Esophagus (tissue), 2 donors: Measurements from ENCODE around the gene CISH. TPM values are rescaled to one million over a fixed set of nuclear protein-coding genes. Genes with fewer than 3 reads are reported as not detected.

Source experiments
- H3K27ac ChIP-seq, 2 donors: one replicate each; pipeline ENCODE4 v1.5.1; 2013; ENCODE audit warnings: low read depth in 2 of 2, mild to moderate bottlenecking in 2 of 2, inconsistent platforms in 1 of 2, low read length in 1 of 2, moderate library complexity in 1 of 2
- H3K27me3 ChIP-seq, 2 donors: one replicate each; pipeline ENCODE4 v1.6.1; 2013; ENCODE audit warnings: low read length in 2 of 2, control low read depth in 1 of 2, mild to moderate bottlenecking in 1 of 2; ENCODE audit not compliant: insufficient read depth in 2 of 2, control insufficient read depth in 1 of 2
- H3K36me3 ChIP-seq, 2 donors: one replicate each; pipeline ENCODE4 v1.6.1; 2013; ENCODE audit warnings: low read length in 1 of 2; ENCODE audit not compliant: control insufficient read depth in 2 of 2, insufficient read depth in 2 of 2
- H3K4me1 ChIP-seq, 2 donors: one replicate each; pipeline ENCODE4 v1.6.1; 2013; ENCODE audit warnings: low read length in 1 of 2; ENCODE audit not compliant: control insufficient read depth in 2 of 2, insufficient read depth in 2 of 2
- H3K4me3 ChIP-seq, 2 donors: one replicate each; pipeline ENCODE4 v1.5.1; 2013; ENCODE audit warnings: low read length in 2 of 2, mild to moderate bottlenecking in 2 of 2, low read depth in 1 of 2, moderate library complexity in 1 of 2
- H3K9me3 ChIP-seq, 2 donors: one replicate each; pipeline ENCODE4 v1.6.1; 2013; ENCODE audit warnings: mild to moderate bottlenecking in 2 of 2, low read depth in 1 of 2, low read length in 1 of 2, moderate library complexity in 1 of 2; ENCODE audit not compliant: control insufficient read depth in 2 of 2, insufficient read depth in 1 of 2
- WGBS, 2 donors: extraction: QIAGEN DNeasy Blood & Tissue Kit; methylation state at CpG; one replicate each; pipeline ENCODE4 v1.1.7; 2013; 5-methylcytosine and 5-hydroxymethylcytosine counted together
- polyA plus RNA-seq, 2 donors: library from polyadenylated mRNA; stranded (reverse); fragments of 200-250 nt; gene quantifications; one replicate each; pipeline ENCODE4 v1.2.3, GENCODE V29; 2013
- donor health status: healthy with polysubstance abuse.
- donor health status: Bipolar disorder and iron deficiency.

Gene CISH
- polyA plus RNA-seq, 2 donors: 5.5 to 7.0 TPM

GRCh38 chr3:50582083-50582482 is 29.5 kb downstream of the CISH start:
- WGBS, 2 donors: 74% methylated on average over 9 of the region's 9 CpGs
- H3K36me3 ChIP-seq: peaks cover 8 to 33% of the 10 kb centered on the region in 2 donors
- no peak overlapping the region for H3K27ac ChIP-seq
- H3K9me3 ChIP-seq: no peaks in the 10 kb centered on the region
- H3K27me3 ChIP-seq: no peaks in the 10 kb centered on the region
- no peak overlapping the region for H3K4me3 ChIP-seq
- no peaks in the 10 kb centered on the region for H3K4me1 ChIP-seq

GRCh38 chr3:50581459-50581842 is 30.1 kb downstream of the CISH start:
- no peak overlapping the region for H3K27ac ChIP-seq
- no peaks in the 10 kb centered on the region for H3K9me3 ChIP-seq
- H3K36me3 ChIP-seq: peaks cover 8 to 39% of the 10 kb centered on the region in 2 donors
- 94 to 95% methylated on average over 2 of the region's 2 CpGs for WGBS, 2 donors
- H3K27me3 ChIP-seq: no peaks in the 10 kb centered on the region
- H3K4me1 ChIP-seq: no peaks in the 10 kb centered on the region
- H3K4me3 ChIP-seq: no peak overlapping the region

GRCh38 chr3:50580683-50581458 is 30.7 kb downstream of the CISH start:
- Histone ChIP-seq H3K27ac (no peak overlapping the region), H3K4me1 (no peaks in the 10 kb centered on the region), H3K27me3 (no peaks in the 10 kb centered on the region), H3K9me3 (no peaks in the 10 kb centered on the region), H3K4me3 (no peak overlapping the region), H3K36me3 (peaks cover 8 to 39% of the 10 kb centered on the region in 2 donors)
- WGBS, 2 donors: 82 to 83% methylated on average over 9 of the region's 9 CpGs

GRCh38 chr3:50577348-50577747 is 34.2 kb downstream of the CISH start:
- Histone ChIP-seq H3K4me1 (peaks cover 4 to 11% of the 10 kb centered on the region in 2 donors), H3K27me3 (no peaks in the 10 kb centered on the region), H3K36me3 (peaks cover 8 to 35% of the 10 kb centered on the region in 2 donors), H3K4me3 (no peak overlapping the region), H3K9me3 (no peaks in the 10 kb centered on the region), H3K27ac (no peak overlapping the region)
- 96 to 100% methylated on average over 2 of the region's 2 CpGs for WGBS, 2 donors

- Histone ChIP-seq H3K4me3 (no peak overlapping the region), H3K9me3 (no peaks in the 10 kb centered on the region), H3K27ac (peak overlapping the region in 1 of 2 donors; percentile 28), H3K36me3 (peaks cover 8 to 21% of the 10 kb centered on the region in 2 donors), H3K4me1 (peaks cover 4 to 11% of the 10 kb centered on the region in 2 donors), H3K27me3 (no peaks in the 10 kb centered on the region)
- 55 to 75% methylated on average over 6 of the region's 6 CpGs for WGBS, 2 donors
These were observed 36.2 kb downstream of the CISH start for GRCh38 chr3:50575372-50575771.

GRCh38 chr3:50574444-50574831 is 37.1 kb downstream of the CISH start:
- Histone ChIP-seq H3K9me3 (no peaks in the 10 kb centered on the region), H3K27ac (peak overlapping the region in 1 of 2 donors; percentile 34), H3K4me1 (peaks cover 4 to 11% of the 10 kb centered on the region in 2 donors), H3K27me3 (no peaks in the 10 kb centered on the region), H3K4me3 (no peak overlapping the region), H3K36me3 (peaks cover 8 to 16% of the 10 kb centered on the region in 2 donors)
- WGBS, 2 donors: 81 to 89% methylated on average over 1 of the region's 1 CpG

GRCh38 chr3:50573566-50574443 is 37.8 kb downstream of the CISH start:
- Histone ChIP-seq H3K4me3 (no peak overlapping the region), H3K27me3 (no peaks in the 10 kb centered on the region), H3K4me1 (peaks cover 4 to 11% of the 10 kb centered on the region in 2 donors), H3K9me3 (no peaks in the 10 kb centered on the region), H3K27ac (no peak overlapping the region), H3K36me3 (peaks cover 6 to 13% of the 10 kb centered on the region in 2 donors)
- WGBS, 2 donors: 72% methylated on average over 8 of the region's 8 CpGs

- H3K36me3 ChIP-seq: peaks cover 0 to 10% of the 10 kb centered on the region in 2 donors
- no peaks in the 10 kb centered on the region for H3K9me3 ChIP-seq
- H3K4me3 ChIP-seq: no peak overlapping the region
- WGBS, 2 donors: 71 to 78% methylated on average over 4 of the region's 4 CpGs
- H3K27me3 ChIP-seq: no peaks in the 10 kb centered on the region
- peaks cover 4 to 11% of the 10 kb centered on the region in 2 donors for H3K4me1 ChIP-seq
- peak overlapping the region in 1 of 2 donors; percentile 4 for H3K27ac ChIP-seq
These were observed 38.7 kb downstream of the CISH start for GRCh38 chr3:50572801-50573371.

GRCh38 chr3:50572158-50572557 is 39.4 kb downstream of the CISH start:
- Histone ChIP-seq H3K27me3 (no peaks in the 10 kb centered on the region), H3K9me3 (no peaks in the 10 kb centered on the region), H3K27ac (peak overlapping the region; percentile 4 to 40), H3K4me3 (no peak overlapping the region), H3K36me3 (peaks cover 0 to 10% of the 10 kb centered on the region in 2 donors), H3K4me1 (peaks cover 4 to 13% of the 10 kb centered on the region in 2 donors)
- WGBS, 2 donors: 9 to 11% methylated on average over 1 of the region's 1 CpG
